Sigmoid colon (tissue), 7 donors: Measurements from ENCODE around the gene GRM1. TPM values are rescaled to one million over a fixed set of nuclear protein-coding genes. Genes with fewer than 3 reads are reported as not detected.

Source experiments
- DNase-seq: peaks from one replicate; pipeline ENCODE4 v3.0.0-alpha.2; 2019
- H3K27ac ChIP-seq, 4 donors: fragments of 200-600 bp; sonication (generic); one replicate each; pipeline ENCODE4 v1.5.1; 2016 to 2019; ENCODE audit warnings: mild to moderate bottlenecking in 1 of 4
- H3K27me3 ChIP-seq, 3 donors: fragments of 200-600 bp; sonication (generic); one replicate each; pipeline ENCODE4 v1.5.1; 2019; ENCODE audit warnings: mild to moderate bottlenecking in 1 of 3
- H3K36me3 ChIP-seq, 4 donors: fragments of 200-600 bp; sonication (generic); one replicate each; pipeline ENCODE4 v1.5.1; 2016 to 2019
- H3K4me1 ChIP-seq, 4 donors: fragments of 200-600 bp; sonication (generic); one replicate each; pipeline ENCODE4 v1.5.1; 2017 to 2019
- H3K4me3 ChIP-seq, 4 donors: fragments of 200-600 bp; sonication (generic); one replicate each; pipeline ENCODE4 v1.5.1; 2017 to 2019; ENCODE audit warnings: mild to moderate bottlenecking in 2 of 4, moderate library complexity in 1 of 4
- H3K9me3 ChIP-seq, 4 donors: fragments of 200-600 bp in 3 of 4; sonication (generic) in 3 of 4; one replicate each; pipeline versions ENCODE4 v1.5.1 to v1.6.1; 2013 to 2019
- CTCF ChIP-seq, 4 experiments: fragments of 450-650 bp in 3 of 4; fragments of 200-600 bp in 1 of 4; IDR thresholded peaks; one replicate each; pipeline ENCODE4 v1.5.1; 2016 to 2019; ENCODE audit warnings: antibody characterized with exemption in 4 of 4, mild to moderate bottlenecking in 3 of 4, moderate library complexity in 2 of 4
- EP300 ChIP-seq, 4 donors: sonication (generic); formaldehyde crosslinking; IDR thresholded peaks; one replicate each; pipeline ENCODE4 v1.6.1; 2017; ENCODE audit warnings: antibody characterized with exemption in 4 of 4
- POLR2A ChIP-seq, 2 donors: fragments of 450-650 bp; IDR thresholded peaks; one replicate each; pipeline ENCODE4 v1.6.1; 2016; ENCODE audit warnings: antibody characterized with exemption in 2 of 2, mild to moderate bottlenecking in 2 of 2, moderate library complexity in 2 of 2
- POLR2AphosphoS5 ChIP-seq, 4 donors: sonication (generic); formaldehyde crosslinking; IDR thresholded peaks; one replicate each; pipeline ENCODE4 v1.6.1; 2017; ENCODE audit warnings: antibody characterized with exemption in 4 of 4
- WGBS, 2 donors: extraction: QIAGEN DNeasy Blood & Tissue Kit; methylation state at CpG; one replicate each; pipeline ENCODE4 v1.1.7; 2013; 5-methylcytosine and 5-hydroxymethylcytosine counted together
- intact Hi-C: fragments of 100-400 bp; cut with DNase I; formaldehyde crosslinking; loops from one replicate; pipeline ENCODE4 v1.15.1; 2023
- polyA plus RNA-seq, 3 donors: library from polyadenylated mRNA; stranded (reverse); fragments of 200-250 nt; gene quantifications; one replicate each; pipeline ENCODE4 v1.2.3, GENCODE V29; 2013
- total RNA-seq, 4 donors: library from RNA; depleted of rRNA; stranded (reverse); fragments of >200 nt; gene quantifications; one replicate each; pipeline ENCODE4 v1.1.0, GENCODE V29; 2016
- donor health status: healthy with polysubstance abuse.
- donor health status: Bipolar disorder and iron deficiency.
- donor health status: healthy.

Gene GRM1
- total and polyA plus RNA-seq, 7 donors: under 0.01 to 0.36 (median 0.03) TPM; not detected in 4

GRCh38 chr6:146315381-146316174 is 286.7 kb downstream of the GRM1 start:
- Histone ChIP-seq H3K9me3 (no peaks in the 10 kb centered on the region), H3K4me3 (no peak overlapping the region), H3K27me3 (no peaks in the 10 kb centered on the region), H3K36me3 (no peaks in the 10 kb centered on the region), H3K4me1 (no peaks in the 10 kb centered on the region), H3K27ac (no peak overlapping the region)
- TF ChIP-seq POLR2AphosphoS5 (IDR thresholded peaks at IDR 0.05): no peak
- TF ChIP-seq EP300 (IDR thresholded peaks at IDR 0.05): no peak
- no peak for TF ChIP-seq POLR2A (IDR thresholded peaks at IDR 0.05)
- TF ChIP-seq CTCF (IDR thresholded peaks at IDR 0.05): no peak
- DNase-seq: no peak
- 76 to 84% methylated on average over 4 of the region's 4 CpGs for WGBS, 2 donors
- intact Hi-C loops: no loop called here

GRCh38 chr6:146316175-146316495 is 287.3 kb downstream of the GRM1 start:
- TF ChIP-seq POLR2A (IDR thresholded peaks at IDR 0.05) (no peak), POLR2AphosphoS5 (IDR thresholded peaks at IDR 0.05) (no peak), CTCF (IDR thresholded peaks at IDR 0.05) (no peak), EP300 (IDR thresholded peaks at IDR 0.05) (no peak)
- Histone ChIP-seq H3K36me3 (no peaks in the 10 kb centered on the region), H3K4me1 (no peaks in the 10 kb centered on the region), H3K27me3 (no peaks in the 10 kb centered on the region), H3K4me3 (no peak overlapping the region), H3K27ac (no peak overlapping the region), H3K9me3 (no peaks in the 10 kb centered on the region)
- no peak for DNase-seq
- intact Hi-C loops: no loop called here
- WGBS, 2 donors: 84 to 85% methylated on average over 5 of the region's 5 CpGs

- Histone ChIP-seq H3K9me3 (no peaks in the 10 kb centered on the region), H3K4me1 (no peaks in the 10 kb centered on the region), H3K27ac (no peak overlapping the region), H3K4me3 (no peak overlapping the region), H3K36me3 (no peaks in the 10 kb centered on the region), H3K27me3 (no peaks in the 10 kb centered on the region)
- WGBS, 2 donors: 77 to 79% methylated on average over 3 of the region's 3 CpGs
- intact Hi-C loops: no loop called here
- TF ChIP-seq POLR2A (IDR thresholded peaks at IDR 0.05) (no peak), EP300 (IDR thresholded peaks at IDR 0.05) (no peak), POLR2AphosphoS5 (IDR thresholded peaks at IDR 0.05) (no peak), CTCF (IDR thresholded peaks at IDR 0.05) (no peak)
- DNase-seq: no peak
These were observed 302.2 kb downstream of the GRM1 start for GRCh38 chr6:146331013-146331412.

GRCh38 chr6:146335336-146335735 is 306.5 kb downstream of the GRM1 start:
- no peak for TF ChIP-seq EP300 (IDR thresholded peaks at IDR 0.05)
- TF ChIP-seq POLR2A (IDR thresholded peaks at IDR 0.05): no peak
- no peak for TF ChIP-seq CTCF (IDR thresholded peaks at IDR 0.05)
- no peak for TF ChIP-seq POLR2AphosphoS5 (IDR thresholded peaks at IDR 0.05)
- intact Hi-C loops: no loop called here
- no peaks in the 10 kb centered on the region for H3K36me3 ChIP-seq
- no peak overlapping the region for H3K27ac ChIP-seq
- no peak overlapping the region for H3K4me3 ChIP-seq
- H3K4me1 ChIP-seq: peaks cover 0 to 20% (median 13%) of the 10 kb centered on the region in 4 donors
- H3K9me3 ChIP-seq: no peaks in the 10 kb centered on the region
- 72 to 77% methylated on average over 2 of the region's 2 CpGs for WGBS, 2 donors
- H3K27me3 ChIP-seq: no peaks in the 10 kb centered on the region
- no peak for DNase-seq

GRCh38 chr6:146336191-146336590 is 307.3 kb downstream of the GRM1 start:
- H3K9me3 ChIP-seq: no peaks in the 10 kb centered on the region
- H3K36me3 ChIP-seq: no peaks in the 10 kb centered on the region
- peaks cover 0 to 20% (median 14%) of the 10 kb centered on the region in 4 donors for H3K4me1 ChIP-seq
- no peak overlapping the region for H3K4me3 ChIP-seq
- H3K27ac ChIP-seq: no peak overlapping the region
- no peak for DNase-seq
- intact Hi-C loops: no loop called here
- TF ChIP-seq CTCF (IDR thresholded peaks at IDR 0.05) (no peak), EP300 (IDR thresholded peaks at IDR 0.05) (no peak), POLR2AphosphoS5 (IDR thresholded peaks at IDR 0.05) (no peak), POLR2A (IDR thresholded peaks at IDR 0.05) (no peak)
- no peaks in the 10 kb centered on the region for H3K27me3 ChIP-seq
- WGBS, 2 donors: 67 to 83% methylated on average over 3 of the region's 3 CpGs
